ENCODE data around the gene PRKAG2.
"Not testable (repeated sequence)": the region's sequence is repeated elsewhere in the genome, so short reads cannot be mapped to it uniquely, and the experiment has no call there.

The PRKAG2 gene

DNA sequence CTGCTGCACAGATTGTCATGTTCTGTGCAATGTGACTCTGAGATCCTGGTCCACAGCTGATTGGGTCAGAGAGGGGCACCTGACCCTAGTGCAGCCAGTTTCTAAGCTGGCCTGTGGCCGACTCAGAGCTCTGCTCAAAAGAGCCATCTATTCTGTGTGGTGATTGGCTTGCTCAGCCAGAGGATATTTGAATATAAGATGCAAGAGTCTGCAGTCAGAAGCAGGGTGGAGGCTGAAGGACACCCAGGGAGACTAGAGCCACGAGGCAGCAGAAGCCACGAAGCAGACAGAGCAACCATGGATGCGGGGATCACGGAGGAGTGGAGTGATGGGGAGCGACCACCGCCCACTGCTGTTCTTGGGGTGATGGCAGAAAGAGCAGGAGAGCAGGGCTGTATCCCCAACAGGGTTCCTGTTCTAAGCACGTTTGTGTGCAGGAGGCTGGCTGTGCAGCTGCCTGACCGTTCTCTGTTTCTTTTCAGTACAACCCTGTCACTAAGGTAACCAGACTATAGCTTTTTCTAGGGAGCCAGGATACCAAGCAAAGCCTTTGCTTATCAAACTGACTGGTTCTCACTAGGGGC lies 337.7 kb downstream of the PRKAG2 start:
- no peak overlapping the region; the same call in 1 of the 2 replicates for H3K27ac ChIP-seq
- no peaks in the 10 kb centered on the region for H3K9me3 ChIP-seq (ENCODE audit: low read depth, low read length)
- no peak overlapping the region for H3K9ac ChIP-seq (ENCODE audit: insufficient read length)
- H3K4me3 ChIP-seq: no peak overlapping the region
- no peaks in the 10 kb centered on the region for H3K36me3 ChIP-seq (ENCODE audit: insufficient read depth, low read length)
- DNase-seq (ENCODE audit: low read depth, low spot score): no peak
- no peak for TF ChIP-seq FOXP2 (optimal IDR thresholded peaks at IDR 0.05; ENCODE audit: control extremely low read depth, extremely low read length, insufficient read depth)
- no peak for TF ChIP-seq EZH2 (IDR thresholded peaks at IDR 0.05)
- TF ChIP-seq POLR2AphosphoS5 (IDR thresholded peaks at IDR 0.05; ENCODE audit: borderline replicate concordance, low read depth, low read length): no peak

DNA sequence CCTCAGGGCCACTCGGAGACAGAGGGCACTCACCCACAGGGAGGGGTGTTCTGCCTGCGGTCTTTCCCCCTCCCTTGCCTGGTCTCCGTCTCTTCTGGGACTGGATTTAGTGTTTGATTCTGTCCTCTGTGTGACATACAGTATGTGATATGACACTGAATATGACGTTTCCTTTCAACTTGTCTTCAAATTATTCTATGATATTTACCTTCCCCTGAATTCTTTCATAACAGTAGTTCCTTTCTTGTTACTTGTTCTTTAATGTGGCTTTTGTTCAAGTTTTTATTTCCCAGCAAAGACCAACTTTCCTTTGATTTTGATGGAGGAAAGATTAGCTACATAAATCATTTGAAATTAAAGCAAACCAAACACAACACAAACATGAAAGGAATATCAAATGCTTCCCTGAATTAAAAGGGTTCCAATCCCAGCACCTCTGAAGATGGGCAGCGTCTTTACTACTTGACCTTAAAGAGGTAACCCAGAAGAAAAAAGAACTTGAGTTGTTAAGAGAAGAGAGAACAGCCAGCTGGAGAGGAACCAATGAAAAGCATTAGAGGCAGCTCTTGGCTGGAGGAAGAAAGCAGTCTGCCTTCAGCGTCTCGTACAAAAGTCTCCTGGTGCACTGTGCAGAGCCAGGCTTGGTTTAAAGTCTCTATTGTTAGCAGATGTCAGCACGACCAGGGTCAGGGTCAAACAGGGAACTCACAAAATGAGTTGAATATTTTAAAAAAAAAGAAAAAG lies 338.9 kb downstream of the PRKAG2 start:
- H3K36me3 ChIP-seq (ENCODE audit: insufficient read depth, low read length): no peaks in the 10 kb centered on the region
- H3K9me3 ChIP-seq (ENCODE audit: low read depth, low read length): no peaks in the 10 kb centered on the region
- DNase-seq (ENCODE audit: low read depth, low spot score): no peak
- TF ChIP-seq POLR2AphosphoS5 (IDR thresholded peaks at IDR 0.05; ENCODE audit: borderline replicate concordance, low read depth, low read length) (no peak), FOXP2 (optimal IDR thresholded peaks at IDR 0.05; ENCODE audit: control extremely low read depth, extremely low read length, insufficient read depth) (no peak), EZH2 (IDR thresholded peaks at IDR 0.05) (no peak)
- H3K27ac ChIP-seq: no peak overlapping the region
- H3K4me3 ChIP-seq: no peak overlapping the region
- no peak overlapping the region for H3K9ac ChIP-seq (ENCODE audit: insufficient read length)

DNA sequence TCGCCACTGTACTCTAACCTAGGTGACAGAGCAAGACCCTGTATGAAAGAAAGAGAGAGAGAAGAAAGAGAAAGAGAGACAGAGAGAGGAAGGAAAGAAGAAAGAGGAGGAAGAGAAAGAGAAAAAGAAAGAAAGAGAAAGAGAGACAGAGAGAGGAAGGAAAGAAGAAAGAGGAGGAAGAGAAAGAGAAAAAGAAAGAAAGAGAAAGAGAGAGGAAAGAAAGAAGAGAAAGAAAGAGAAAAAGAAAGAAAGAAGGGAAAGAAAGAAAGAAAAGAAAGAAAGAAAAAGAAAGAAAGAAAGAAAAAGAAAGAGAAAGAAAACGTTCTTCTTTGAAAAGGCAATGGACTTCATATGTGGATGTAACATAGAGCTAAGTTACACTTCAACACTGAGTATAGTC lies 340.7 kb downstream of the PRKAG2 start:
- H3K9ac ChIP-seq (ENCODE audit: insufficient read length); DNase-seq (ENCODE audit: low read depth, low spot score); H3K9me3 ChIP-seq (ENCODE audit: low read depth, low read length); H3K4me3 ChIP-seq; H3K27ac ChIP-seq; H3K36me3 ChIP-seq (ENCODE audit: insufficient read depth, low read length): not testable (repeated sequence)

DNA sequence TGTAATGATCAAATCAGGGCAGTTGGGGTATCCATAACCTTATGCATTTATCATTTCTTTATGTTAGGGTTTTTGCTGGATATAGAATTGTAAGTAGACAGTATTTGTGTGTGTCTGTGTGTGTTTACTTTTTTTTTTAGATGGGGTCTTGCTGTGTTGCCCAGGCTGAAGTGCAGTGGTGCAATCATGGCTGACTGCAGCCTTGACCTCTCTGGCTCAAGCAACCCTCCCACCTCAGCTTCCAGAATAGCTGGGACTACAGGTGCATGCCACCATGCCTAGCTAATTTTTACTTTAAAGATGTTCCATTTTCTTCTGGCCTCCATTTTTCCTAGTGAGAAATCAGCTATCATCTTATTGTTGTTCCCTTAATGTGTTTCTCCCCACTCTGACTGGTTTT lies 347.1 kb downstream of the PRKAG2 start:
- H3K36me3 ChIP-seq (ENCODE audit: insufficient read depth, low read length): no peaks in the 10 kb centered on the region
- no peak for DNase-seq (ENCODE audit: low read depth, low spot score)
- H3K9me3 ChIP-seq (ENCODE audit: low read depth, low read length): no peaks in the 10 kb centered on the region
- H3K27ac ChIP-seq: no peak overlapping the region
- TF ChIP-seq EZH2 (IDR thresholded peaks at IDR 0.05): no peak
- no peak for TF ChIP-seq FOXP2 (optimal IDR thresholded peaks at IDR 0.05; ENCODE audit: control extremely low read depth, extremely low read length, insufficient read depth)
- no peak for TF ChIP-seq POLR2AphosphoS5 (IDR thresholded peaks at IDR 0.05; ENCODE audit: borderline replicate concordance, low read depth, low read length)
- no peak overlapping the region for H3K4me3 ChIP-seq
- H3K9ac ChIP-seq (ENCODE audit: insufficient read length): no peak overlapping the region

DNA sequence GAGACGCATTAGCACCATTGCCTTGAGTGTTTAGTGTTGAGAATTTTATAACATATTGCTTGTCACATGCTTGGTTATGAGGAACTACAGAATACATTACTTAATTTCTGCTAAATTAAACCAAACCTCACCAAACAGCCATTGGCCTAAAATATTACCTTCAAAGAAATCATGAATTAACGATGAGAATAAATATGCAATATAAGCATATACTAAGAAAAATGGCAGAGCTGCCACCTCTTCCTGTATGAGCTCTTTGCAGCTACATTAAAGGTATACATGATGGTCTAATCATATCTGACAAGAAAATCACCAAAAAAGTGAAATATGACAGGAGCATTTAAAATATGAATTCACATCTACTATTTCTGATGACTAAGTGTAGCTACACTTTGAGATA lies 352.1 kb downstream of the PRKAG2 start:
- Histone ChIP-seq H3K9me3 (ENCODE audit: low read depth, low read length) (peaks cover 6% of the 10 kb centered on the region; the same call in 1 of the 2 replicates), H3K9ac (ENCODE audit: insufficient read length) (no peak overlapping the region), H3K4me3 (no peak overlapping the region), H3K36me3 (ENCODE audit: insufficient read depth, low read length) (no peaks in the 10 kb centered on the region), H3K27ac (no peak overlapping the region)
- DNase-seq (ENCODE audit: low read depth, low spot score): no peak
- TF ChIP-seq POLR2AphosphoS5 (IDR thresholded peaks at IDR 0.05; ENCODE audit: borderline replicate concordance, low read depth, low read length) (no peak), FOXP2 (optimal IDR thresholded peaks at IDR 0.05; ENCODE audit: control extremely low read depth, extremely low read length, insufficient read depth) (no peak), EZH2 (IDR thresholded peaks at IDR 0.05) (no peak)

DNA sequence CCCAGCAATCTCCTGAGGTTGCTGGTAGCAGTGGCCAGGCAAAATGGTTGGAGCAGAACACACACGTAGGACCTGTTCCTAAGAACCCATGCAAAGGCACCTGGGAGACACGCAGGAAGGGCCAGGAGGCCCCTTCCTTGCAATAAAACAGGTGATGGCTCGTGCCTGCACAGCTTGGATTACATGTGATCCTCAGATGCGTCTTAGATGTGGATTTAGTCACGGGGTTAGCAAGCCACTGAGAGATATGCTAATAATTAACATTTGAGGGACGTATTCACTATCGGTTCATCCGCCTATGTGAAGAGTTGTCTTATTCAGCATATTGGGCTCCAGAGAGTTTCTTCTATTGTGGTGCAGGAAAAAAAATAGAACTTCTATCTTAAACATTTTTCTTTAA lies 352.6 kb downstream of the PRKAG2 start:
- H3K9ac ChIP-seq (ENCODE audit: insufficient read length): no peak overlapping the region
- no peaks in the 10 kb centered on the region for H3K36me3 ChIP-seq (ENCODE audit: insufficient read depth, low read length)
- H3K27ac ChIP-seq: no peak overlapping the region
- no peak overlapping the region for H3K4me3 ChIP-seq
- H3K9me3 ChIP-seq (ENCODE audit: low read depth, low read length): peaks cover 6% of the 10 kb centered on the region; the same call in 1 of the 2 replicates
- TF ChIP-seq EZH2 (IDR thresholded peaks at IDR 0.05) (no peak), POLR2AphosphoS5 (IDR thresholded peaks at IDR 0.05; ENCODE audit: borderline replicate concordance, low read depth, low read length) (no peak), FOXP2 (optimal IDR thresholded peaks at IDR 0.05; ENCODE audit: control extremely low read depth, extremely low read length, insufficient read depth) (no peak)
- no peak for DNase-seq (ENCODE audit: low read depth, low spot score)

DNA sequence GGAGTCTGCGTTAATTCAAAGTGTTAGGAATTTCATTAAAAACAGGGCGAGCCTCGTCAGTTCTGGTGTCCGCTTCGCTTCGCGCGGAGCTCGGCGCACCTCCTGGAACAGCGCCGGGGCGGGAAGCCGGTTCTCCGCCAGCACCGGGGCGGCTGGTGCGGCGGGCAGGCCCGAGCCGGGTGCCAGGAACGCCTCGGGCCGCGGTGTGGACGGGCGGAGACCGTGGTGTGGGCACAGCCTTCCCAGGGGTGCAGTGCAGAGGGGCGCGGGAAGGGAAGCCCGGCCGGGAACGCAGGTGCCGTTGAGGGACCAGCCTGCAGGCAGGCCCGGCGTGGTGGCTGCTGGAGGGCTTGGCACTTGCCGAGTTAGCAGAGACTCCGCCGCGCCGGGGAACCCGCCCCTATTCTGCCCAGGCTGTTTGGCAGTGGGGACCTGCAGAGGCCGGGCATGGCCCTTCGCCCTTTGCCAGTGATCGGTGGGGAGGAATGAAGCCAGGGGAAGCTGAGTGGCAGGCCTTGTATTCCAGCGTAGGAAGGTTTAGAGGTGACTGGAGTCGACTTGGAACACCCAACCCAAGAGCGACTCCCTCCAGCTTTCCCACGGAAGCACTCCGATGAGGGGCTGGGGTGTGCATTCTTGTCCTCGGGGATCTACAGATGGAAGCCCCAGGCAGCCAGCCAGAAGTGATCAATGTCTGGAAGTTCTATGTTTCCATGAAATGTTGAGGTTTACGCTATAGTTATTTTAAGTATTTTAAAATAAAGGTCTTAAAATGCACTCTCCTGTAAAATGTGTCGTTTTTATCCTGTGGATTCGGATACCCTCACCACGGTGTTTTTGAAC lies 356.3 kb downstream of the PRKAG2 start:
- Histone ChIP-seq H3K27ac (peak overlapping the region; percentile 95), H3K9ac (ENCODE audit: insufficient read length) (peak overlapping the region; percentile 20), H3K4me3 (peak overlapping the region; percentile 84), H3K36me3 (ENCODE audit: insufficient read depth, low read length) (peaks cover 11% of the 10 kb centered on the region), H3K9me3 (ENCODE audit: low read depth, low read length) (peaks cover 6% of the 10 kb centered on the region; the same call in 1 of the 2 replicates)
- TF ChIP-seq EZH2 (IDR thresholded peaks at IDR 0.05): no peak
- TF ChIP-seq FOXP2 (optimal IDR thresholded peaks at IDR 0.05; ENCODE audit: control extremely low read depth, extremely low read length, insufficient read depth): no peak
- no peak for TF ChIP-seq POLR2AphosphoS5 (IDR thresholded peaks at IDR 0.05; ENCODE audit: borderline replicate concordance, low read depth, low read length)
- no peak for DNase-seq (ENCODE audit: low read depth, low spot score)

DNA sequence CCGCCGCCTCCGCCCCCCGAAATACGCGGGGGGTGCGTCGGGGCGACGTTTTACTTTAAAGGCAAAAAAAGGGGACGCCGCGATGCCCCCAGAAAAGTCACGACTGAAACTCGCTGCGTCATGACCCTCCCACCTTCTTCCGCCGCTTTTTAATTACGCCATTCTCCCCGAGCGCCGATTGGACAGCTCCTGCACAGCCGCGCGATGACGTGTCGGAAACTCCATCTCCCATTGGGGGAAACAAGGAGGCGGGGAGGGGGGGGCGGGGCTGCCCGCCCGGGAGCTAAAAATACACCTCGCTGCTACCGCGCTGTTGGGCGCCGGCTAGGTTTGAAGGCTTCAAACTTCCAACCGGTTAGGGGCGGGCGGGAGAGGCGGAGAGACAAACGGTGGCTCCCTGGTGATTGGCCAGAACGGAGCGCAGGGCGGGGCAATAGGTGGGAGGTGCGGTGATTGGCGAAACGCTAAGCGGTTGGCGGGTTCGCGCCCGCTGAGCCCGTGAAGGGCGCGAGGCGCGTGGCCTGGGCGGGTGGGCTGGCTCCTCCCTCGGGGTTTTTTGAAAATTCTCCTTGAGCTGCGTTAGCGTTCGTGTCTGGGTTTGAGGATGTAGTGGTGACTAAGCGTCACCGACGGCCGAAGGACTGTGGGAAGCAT lies 357.0 kb downstream of the PRKAG2 start, which contains the start of gene RHEB:
Gene RHEB, minus strand, starts transcription at position 131 of the 654 bp plus-strand sequence. CDS start 384 bp downstream, outside the sequence.
- Histone ChIP-seq H3K9ac (ENCODE audit: insufficient read length) (peak within 1 kb of the TSS; percentile 89), H3K4me3 (peak within 1 kb of the TSS; percentile 84), H3K27ac (peak within 1 kb of the TSS; percentile 95), H3K9me3 (ENCODE audit: low read depth, low read length) (peaks cover 13% of the 10 kb centered on the region; the same call in 1 of the 2 replicates), H3K36me3 (ENCODE audit: insufficient read depth, low read length) (peaks cover 19% of the 10 kb centered on the region)
- DNase-seq (ENCODE audit: low read depth, low spot score): peak; percentile 96
- no peak for TF ChIP-seq EZH2 (IDR thresholded peaks at IDR 0.05)
- TF ChIP-seq FOXP2 (optimal IDR thresholded peaks at IDR 0.05; ENCODE audit: control extremely low read depth, extremely low read length, insufficient read depth): no peak
- TF ChIP-seq POLR2AphosphoS5 (IDR thresholded peaks at IDR 0.05; ENCODE audit: borderline replicate concordance, low read depth, low read length): peak; percentile 30; the same call in 1 of the 2 replicates

Measured in SK-N-MC (cell line).